ENCODE measurements around the gene LAMTOR5. TPM values are rescaled to one million over a fixed set of nuclear protein-coding genes. Genes with fewer than 3 reads are reported as not detected.

The LAMTOR5 gene
- total and polyA plus RNA-seq, 10 of the 15 experiments (the other 5 are each of a cell fraction or from before 2014, with no cell fraction given), result 64.1 to 613 (median 315) TPM

DNA sequence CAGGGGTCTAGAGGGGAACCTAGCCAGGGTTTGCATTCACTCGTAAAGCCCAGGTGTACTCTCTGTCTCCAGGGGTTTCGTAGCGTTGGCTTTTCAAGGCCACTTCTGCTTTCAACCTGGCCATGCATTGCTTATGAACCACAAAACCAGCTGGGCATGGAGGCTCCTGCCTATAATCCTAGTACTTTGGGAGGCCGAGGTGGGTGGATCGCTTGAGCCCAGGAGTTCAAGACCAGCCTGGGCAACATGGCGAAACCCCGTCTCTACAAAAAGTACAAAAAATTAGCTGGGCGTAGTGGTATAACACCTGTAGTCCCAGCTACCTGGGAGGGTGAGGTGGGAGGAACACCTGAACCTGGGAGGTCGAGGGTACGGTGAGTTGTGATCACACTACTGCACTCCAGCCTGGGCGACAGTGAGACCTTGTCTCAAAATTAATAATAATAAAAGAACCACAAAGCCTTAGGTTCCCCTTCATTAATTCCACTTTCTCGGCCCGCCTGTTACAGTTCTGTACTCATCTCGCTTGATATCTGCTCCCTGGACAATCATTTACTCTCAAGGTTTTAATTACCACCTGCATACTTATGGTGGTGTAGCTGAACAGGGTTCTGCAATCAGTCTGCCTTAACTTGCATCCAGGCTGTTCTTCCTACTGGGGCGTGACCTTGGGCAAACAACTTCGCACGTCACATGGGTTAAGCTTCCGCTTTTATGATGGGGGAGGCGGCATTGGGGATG is 22.7 kb downstream of the LAMTOR5 start:
- intact Hi-C loops (cut with micrococcal nuclease; ENCODE audit: unreplicated experiment), result loop anchor here (2.0 kb wide), 2 partner anchors 20 to 46 kb away; partner anchors contain the start of gene RBM15
- ATAC-seq (peak; percentile 90), FAIRE-seq (no peak), DNase-seq (ENCODE audit: low read depth, low spot score) (peak; percentile 45)
- Histone ChIP-seq H3K27ac (ENCODE audit: control insufficient read depth, insufficient read depth) (peak overlapping the region; percentile 69), H3K36me3 (ENCODE audit: control insufficient read depth in 2 of 2, insufficient read depth in 2 of 2, low read length in 1 of 2) (no peaks in the 10 kb centered on the region), H2AFZ (ENCODE audit: control insufficient read depth, low read depth, low read length) (peak overlapping the region; percentile 62), H3K4me1 (ENCODE audit: control insufficient read depth, insufficient read depth, low read length) (peaks cover 25% of the 10 kb centered on the region), H3K4me2 (ENCODE audit: control insufficient read depth, insufficient read depth) (peak overlapping the region; percentile 91), H3K27me3 (replicated peaks in 1 of 2; ENCODE audit: control insufficient read depth in 2 of 2, insufficient read depth in 2 of 2, low read length in 1 of 2) (no peaks in the 10 kb centered on the region), H3K9me3 (replicated peaks; ENCODE audit: control insufficient read depth, insufficient read depth, low read length) (no peaks in the 10 kb centered on the region), H4K20me1 (ENCODE audit: control insufficient read depth, insufficient read depth) (no peaks in the 10 kb centered on the region), H3K79me2 (ENCODE audit: control insufficient read depth, insufficient read depth, low read length) (no peaks in the 10 kb centered on the region), H3K4me3 (peak overlapping the region; percentile 53; the same call in 1 of the 2 replicates), H3K9ac (ENCODE audit: control insufficient read depth, insufficient read depth, low read length) (peak overlapping the region; percentile 5)
- 19% methylated on average over 19 of the region's 19 CpGs for WGBS (ENCODE audit: insufficient coverage, insufficient replicate concordance, low lambda C conversion rate, missing lambda C conversion rate)
- CTCF ChIA-PET, result interaction anchor here (0.9 to 4.8 kb wide), 14 partner anchors 9 to 188 kb away, joined by 3 to 21 read pairs (median 4); partner anchors contain the start of genes LAMTOR5 and RBM15
- POLR2A ChIA-PET, result interaction anchor here (0.6 to 3.3 kb wide), 10 partner anchors 12 to 46 kb away, joined by 3 to 28 read pairs (median 6); partner anchors contain the start of gene RBM15
- RAD21 ChIA-PET (ENCODE audit: unreplicated experiment), result interaction anchor here (0.6 to 3.7 kb wide), 11 partner anchors 12 to 323 kb away, joined by 3 to 35 read pairs (median 4); partner anchors contain the start of gene RBM15
- no TSS peak for BruUV-seq (replicated peaks)
- in situ Hi-C loops (cut with MboI), result no loop called here
- SMC1A ChIA-PET (ENCODE audit: uncharacterized antibody, unreplicated experiment), result interaction anchor here (0.6 to 5.0 kb wide), 19 partner anchors 13 to 353 kb away, joined by 3 to 37 read pairs (median 4); partner anchors contain the start of genes LAMTOR5 and RBM15
- TF ChIP-seq ZNF217 (IDR thresholded peaks at IDR 0.05) (peak; percentile 53; the same call in 1 of the 2 replicates), SMARCA5 (IDR thresholded peaks at IDR 0.05) (peak; percentile 77; the same call in 1 of the 2 replicates), DPF2 (IDR thresholded peaks at IDR 0.05) (peak; percentile 85), SPI1 (IDR thresholded peaks at IDR 0.05; ENCODE audit: borderline replicate concordance, insufficient read depth, low read depth, low read length) (peak; percentile 92), NR2F1 (conservative IDR thresholded peaks at IDR 0.05) (peak; percentile 26), RAD51 (IDR thresholded peaks at IDR 0.05) (peak; percentile 74), RUNX3 (IDR thresholded peaks at IDR 0.05; ENCODE audit: low read length) (peak; percentile 84), CBFB (IDR thresholded peaks at IDR 0.05; ENCODE audit: low read depth) (0 out of 2 replicates have a peak, but pooled peaks have one; percentile 49), TCF3 (IDR thresholded peaks at IDR 0.05; ENCODE audit: borderline replicate concordance, insufficient read depth, low read depth, low read length) (0 out of 2 replicates have a peak, but pooled peaks have one; percentile 60), TCF12 (IDR thresholded peaks at IDR 0.05; ENCODE audit: low read depth, low read length) (peak; percentile 78; the same call in 1 of the 2 replicates), SUZ12 (IDR thresholded peaks at IDR 0.05; ENCODE audit: unreplicated experiment) (no peak), ZNF24 (IDR thresholded peaks at IDR 0.05) (peak; percentile 84), IKZF2 (IDR thresholded peaks at IDR 0.05) (peak; percentile 90 to 91), RCOR1 (conservative IDR thresholded peaks at IDR 0.05; ENCODE audit: low read depth, low read length) (0 out of 2 replicates have a peak, but pooled peaks have one; percentile 74), NFIC (IDR thresholded peaks at IDR 0.05; ENCODE audit: low read depth, low read length) (peak; percentile 33), CREM (IDR thresholded peaks at IDR 0.05; ENCODE audit: low read depth) (peak; percentile 42; the same call in 1 of the 2 replicates), POU2F2 (IDR thresholded peaks at IDR 0.05; ENCODE audit: borderline replicate concordance, low read depth, low read length) (peak; percentile 15; the same call in 1 of the 3 replicates), PAX5 (IDR thresholded peaks at IDR 0.05; ENCODE audit: borderline replicate concordance, low read depth, low read length) (peak; percentile 84), CREB1 (IDR thresholded peaks at IDR 0.05; ENCODE audit: low read depth) (peak; percentile 49; the same call in 1 of the 2 replicates), MYC (IDR thresholded peaks at IDR 0.05; ENCODE audit: insufficient read depth, insufficient read length, insufficient replicate concordance, low read length, severe bottlenecking) (no peak), EP300 (IDR thresholded peaks at IDR 0.05; ENCODE audit: borderline replicate concordance in 1 of 2, control insufficient read depth in 1 of 2, low read depth in 2 of 2, low read length in 2 of 2) (peak in 1 of 2 experiments; percentile 15; a peak in 1 of 4 replicates), STAT3 (IDR thresholded peaks at IDR 0.05; ENCODE audit: low read depth, low read length) (no peak), IKZF1 (conservative IDR thresholded peaks at IDR 0.05) (peak; percentile 91), POLR2A (IDR thresholded peaks at IDR 0.05; ENCODE audit: low read depth, low read length) (peak; percentile 43)
- TF ChIP-seq, protein P1, sequence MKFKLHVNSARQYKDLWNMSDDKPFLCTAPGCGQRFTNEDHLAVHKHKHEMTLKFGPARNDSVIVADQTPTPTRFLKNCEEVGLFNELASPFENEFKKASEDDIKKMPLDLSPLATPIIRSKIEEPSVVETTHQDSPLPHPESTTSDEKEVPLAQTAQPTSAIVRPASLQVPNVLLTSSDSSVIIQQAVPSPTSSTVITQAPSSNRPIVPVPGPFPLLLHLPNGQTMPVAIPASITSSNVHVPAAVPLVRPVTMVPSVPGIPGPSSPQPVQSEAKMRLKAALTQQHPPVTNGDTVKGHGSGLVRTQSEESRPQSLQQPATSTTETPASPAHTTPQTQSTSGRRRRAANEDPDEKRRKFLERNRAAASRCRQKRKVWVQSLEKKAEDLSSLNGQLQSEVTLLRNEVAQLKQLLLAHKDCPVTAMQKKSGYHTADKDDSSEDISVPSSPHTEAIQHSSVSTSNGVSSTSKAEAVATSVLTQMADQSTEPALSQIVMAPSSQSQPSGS (IDR thresholded peaks at IDR 0.05; ENCODE audit: low read length), result peak; percentile 18; the same call in 1 of the 2 replicates
